GM18951 (cell line): ENCODE data around the gene PTPRG.

Experiments
- POLR2A ChIP-seq: IDR thresholded peaks from 4 replicates; pipeline ENCODE4 v1.6.1; 2011; ENCODE audit warnings: mild to moderate bottlenecking; ENCODE audit not compliant: insufficient read length, insufficient read depth; ENCODE audit errors: extremely low read depth
- in situ Hi-C: fragments of 300-500 bp; cut with MboI; formaldehyde crosslinking; loops from one replicate; pipeline ENCODE4 v1.12.0; 2022; ENCODE audit warnings: low sequenced_read_pairs, mixed read lengths, inconsistent platforms; ENCODE audit not compliant: unreplicated experiment

Gene PTPRG

GRCh38 chr3:61627768-61628185 lies 66.4 kb downstream of the PTPRG start:
- in situ Hi-C loops = no loop called here
- no peak for TF ChIP-seq POLR2A

- TF ChIP-seq POLR2A = no peak
- in situ Hi-C loops = no loop called here
These were observed 67.3 kb downstream of the PTPRG start for GRCh38 chr3:61628636-61629035.

DNA sequence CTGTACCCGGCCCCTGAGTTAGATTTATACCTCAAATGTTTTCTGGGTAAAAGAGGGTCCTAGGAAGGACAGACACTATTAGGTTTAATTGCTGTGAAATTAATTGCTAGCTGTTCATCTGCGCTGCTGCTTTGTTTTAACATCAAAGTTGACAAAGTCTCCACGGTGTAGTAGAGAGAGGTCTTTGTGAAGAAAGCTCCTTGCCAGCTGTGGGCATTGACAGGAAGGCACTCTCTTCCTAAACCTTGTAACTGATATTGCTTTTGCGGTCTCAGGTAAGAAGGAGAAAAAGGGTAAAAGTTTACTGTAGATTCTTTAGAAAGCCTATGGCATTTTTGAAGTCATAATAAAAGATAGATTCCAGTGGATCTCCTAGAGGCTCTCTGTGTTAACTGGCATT lies 68.1 kb downstream of the PTPRG start:
- TF ChIP-seq POLR2A = no peak
- in situ Hi-C loops = no loop called here

GRCh38 chr3:61631108-61631769 lies 69.9 kb downstream of the PTPRG start:
- in situ Hi-C loops = no loop called here
- no peak for TF ChIP-seq POLR2A

GRCh38 chr3:61632568-61633175 lies 71.3 kb downstream of the PTPRG start:
- in situ Hi-C loops = no loop called here
- TF ChIP-seq POLR2A = no peak

- in situ Hi-C loops = no loop called here
- no peak for TF ChIP-seq POLR2A
These were observed 73.3 kb downstream of the PTPRG start for GRCh38 chr3:61634678-61635077.

DNA sequence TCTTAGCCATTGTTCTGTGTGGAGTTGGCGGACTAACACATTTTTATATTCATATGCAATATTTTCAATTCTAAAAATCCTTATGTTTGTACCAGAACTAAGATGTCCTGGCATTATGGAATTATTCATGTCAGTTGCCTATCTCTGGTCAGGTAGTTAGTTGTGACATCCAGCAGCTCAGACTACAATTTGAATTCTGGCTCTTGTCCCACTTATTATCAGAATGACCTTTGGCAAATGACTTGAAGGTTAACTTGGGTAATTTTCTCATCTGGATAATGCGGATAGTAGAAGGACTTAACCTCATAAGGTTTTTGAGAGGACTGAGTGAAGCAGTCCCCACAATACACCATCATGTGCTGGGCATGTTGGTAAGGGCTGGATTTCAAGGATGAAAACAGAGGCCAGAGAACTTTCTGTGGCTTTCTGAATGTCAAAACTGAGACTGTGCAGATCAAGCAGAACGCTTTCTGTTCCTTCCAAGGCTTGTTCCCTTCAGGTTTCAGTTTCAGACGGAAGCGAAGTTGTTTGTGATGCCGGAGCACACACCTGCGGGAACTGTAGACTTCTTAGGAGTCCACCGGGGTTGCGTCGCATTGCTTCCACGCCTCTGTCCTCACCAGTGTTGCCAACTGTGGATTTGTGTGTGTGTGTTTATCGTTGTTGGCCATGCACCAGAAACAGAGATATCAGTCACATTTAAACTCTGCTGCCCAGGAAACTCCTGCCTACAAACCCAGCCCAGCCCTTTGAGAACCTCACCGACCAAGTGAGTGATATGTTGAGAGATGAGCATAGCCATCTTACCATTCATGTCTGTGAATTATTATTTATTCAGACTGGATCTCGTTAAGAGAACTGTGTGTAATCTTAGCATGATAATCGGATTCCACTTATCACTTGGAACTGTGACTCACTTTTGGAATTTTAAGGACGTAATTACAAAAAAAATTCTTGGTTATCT lies 76.0 kb downstream of the PTPRG start:
- in situ Hi-C loops = no loop called here
- TF ChIP-seq POLR2A = no peak

GRCh38 chr3:61638741-61639140 lies 77.4 kb downstream of the PTPRG start:
- in situ Hi-C loops = no loop called here
- no peak for TF ChIP-seq POLR2A

- no peak for TF ChIP-seq POLR2A
- in situ Hi-C loops = no loop called here
These were observed 78.6 kb downstream of the PTPRG start for GRCh38 chr3:61639991-61640390.

- in situ Hi-C loops = no loop called here
- no peak for TF ChIP-seq POLR2A
These were observed 83.8 kb downstream of the PTPRG start for GRCh38 chr3:61645148-61645547.

DNA sequence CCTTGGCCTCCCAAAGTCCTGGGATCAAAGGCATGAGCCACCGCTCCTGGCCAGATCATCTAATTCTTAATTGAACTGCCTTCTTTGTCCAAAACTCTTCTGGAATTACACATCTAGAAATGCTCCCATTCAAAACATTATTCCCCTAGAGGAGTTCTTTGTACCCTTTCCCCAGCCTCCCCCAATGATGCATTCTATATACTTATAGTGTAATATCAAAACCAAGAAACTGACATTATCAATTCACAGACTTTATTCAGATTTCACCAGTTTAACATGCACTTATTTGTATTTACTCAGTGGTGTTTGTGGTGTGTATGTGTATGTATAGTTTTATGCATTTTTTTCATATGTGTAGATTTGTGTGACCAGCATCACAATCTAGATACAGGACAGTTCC lies 85.0 kb downstream of the PTPRG start:
- in situ Hi-C loops = no loop called here
- no peak for TF ChIP-seq POLR2A

DNA sequence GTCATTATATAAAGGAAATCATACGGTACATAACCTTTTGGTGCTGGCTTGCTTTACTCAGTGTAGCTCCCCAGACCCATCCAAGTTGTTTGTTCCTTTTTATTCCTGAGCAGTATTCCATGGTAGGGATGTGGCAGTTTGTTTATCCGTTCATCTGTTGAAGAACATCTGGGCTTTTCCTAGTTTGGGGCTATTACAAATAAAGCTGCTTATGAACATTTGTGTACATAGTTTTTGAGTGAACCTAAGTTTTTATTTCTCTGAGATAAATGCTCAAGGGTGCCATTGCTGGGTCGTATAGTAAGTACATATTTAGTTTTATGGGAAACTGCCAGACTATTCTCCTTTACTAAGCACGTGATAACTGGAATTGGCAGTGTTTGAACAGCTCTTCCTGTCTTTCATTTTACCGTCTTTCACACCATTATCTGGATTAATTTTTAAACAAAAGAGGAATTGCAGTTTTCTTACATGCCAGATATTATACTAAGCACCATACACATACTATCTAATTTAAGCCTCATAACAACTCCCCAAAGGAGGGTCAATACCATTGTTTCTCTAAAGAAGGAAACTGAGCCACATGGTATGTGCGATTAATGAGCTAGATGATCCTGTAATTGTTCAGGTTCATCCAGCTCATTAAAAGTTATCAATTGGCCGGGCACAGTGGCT lies 85.6 kb downstream of the PTPRG start:
- no peak for TF ChIP-seq POLR2A
- in situ Hi-C loops = no loop called here

DNA sequence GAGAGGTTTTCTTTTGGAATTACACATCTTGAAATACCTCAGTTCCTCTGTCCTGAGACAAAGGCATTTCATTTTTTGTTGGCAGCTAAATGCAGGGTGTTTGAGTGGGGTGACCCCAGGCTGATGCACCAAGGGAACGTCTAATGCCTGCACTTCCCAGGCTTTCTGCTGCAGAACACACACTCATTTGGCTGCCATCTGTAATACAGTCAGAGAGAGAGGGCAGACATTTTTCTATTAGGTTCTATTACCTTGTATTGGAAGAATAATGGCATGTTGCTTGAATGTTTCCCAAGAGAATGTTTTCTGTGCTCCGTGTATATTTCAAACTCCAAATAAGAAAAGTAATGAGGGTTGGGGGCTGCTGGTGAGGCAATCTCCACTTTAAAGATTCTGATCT lies 87.1 kb downstream of the PTPRG start:
- in situ Hi-C loops = no loop called here
- no peak for TF ChIP-seq POLR2A
